Neuronal stem cell (in vitro differentiated cells): ENCODE results near the gene SLC28A2.

Source experiments
- DNase-seq: peaks from one replicate; pipeline ENCODE4 v3.0.0-alpha.2; 2013; ENCODE audit warnings: low spot score
- H2AFZ ChIP-seq: one replicate; pipeline ENCODE4 v1.6.1; 2013; ENCODE audit warnings: mild to moderate bottlenecking, low read length, inconsistent platforms
- H2AK5ac ChIP-seq: 2 replicates; pipeline ENCODE4 v1.6.1; 2013; ENCODE audit warnings: low read depth, mild to moderate bottlenecking, inconsistent platforms, low read length, moderate library complexity, mixed read lengths
- H2BK120ac ChIP-seq: 2 replicates; pipeline ENCODE4 v1.6.1; 2013; ENCODE audit warnings: low read depth, mild to moderate bottlenecking, inconsistent platforms, low read length, moderate library complexity, mixed read lengths
- H2BK12ac ChIP-seq: one replicate; pipeline ENCODE4 v1.6.1; 2013; ENCODE audit warnings: low read length, inconsistent platforms
- H2BK15ac ChIP-seq: 2 replicates; pipeline ENCODE4 v1.6.1; 2013; ENCODE audit warnings: mild to moderate bottlenecking, low read length, inconsistent platforms, mixed read lengths
- H2BK5ac ChIP-seq: one replicate; pipeline ENCODE4 v1.6.1; 2013; ENCODE audit warnings: inconsistent platforms, mild to moderate bottlenecking, low read length, moderate library complexity
- H3K14ac ChIP-seq: one replicate; pipeline ENCODE4 v1.6.1; 2013; ENCODE audit warnings: low read length, inconsistent platforms
- H3K18ac ChIP-seq: 2 replicates; pipeline ENCODE4 v1.6.1; 2013; ENCODE audit warnings: low read length, inconsistent platforms
- H3K23ac ChIP-seq: 2 replicates; pipeline ENCODE4 v1.6.1; 2013; ENCODE audit warnings: low read depth, mild to moderate bottlenecking, mixed read lengths, low read length, inconsistent platforms; ENCODE audit not compliant: poor library complexity
- H3K27ac ChIP-seq: replicated peaks from 3 replicates; pipeline ENCODE4 v1.5.1; 2013; ENCODE audit warnings: low read length, inconsistent platforms
- H3K27me3 ChIP-seq, 3 experiments: 2 replicates each; pipeline ENCODE4 v1.6.1; 2013; ENCODE audit warnings: low read length in 3 of 3, mild to moderate bottlenecking in 2 of 3, inconsistent platforms in 1 of 3, low read depth in 1 of 3, mixed read lengths in 1 of 3, moderate library complexity in 1 of 3; ENCODE audit not compliant: control insufficient read depth in 3 of 3, insufficient read depth in 3 of 3
- H3K36me3 ChIP-seq, 2 donors: replicated peaks in 1 of 2; 2 replicates each; pipeline ENCODE4 v1.6.1; 2013; ENCODE audit warnings: low read length in 2 of 2; ENCODE audit not compliant: control insufficient read depth in 2 of 2, insufficient read depth in 2 of 2
- H3K4ac ChIP-seq: 2 replicates; pipeline ENCODE4 v1.6.1; 2013; ENCODE audit warnings: inconsistent platforms, mild to moderate bottlenecking, low read length, moderate library complexity
- H3K4me1 ChIP-seq, 2 donors: 1 replicate in 1 of 2; 2 replicates in 1 of 2; pipeline ENCODE4 v1.6.1; 2013; ENCODE audit warnings: low read length in 2 of 2, low read depth in 1 of 2; ENCODE audit not compliant: control insufficient read depth in 2 of 2, insufficient read depth in 1 of 2
- H3K4me2 ChIP-seq: one replicate; pipeline ENCODE4 v1.6.1; 2013; ENCODE audit warnings: mild to moderate bottlenecking, low read length, inconsistent platforms; ENCODE audit not compliant: insufficient read depth, poor library complexity, severe bottlenecking
- H3K4me3 ChIP-seq, 2 donors: 2 replicates each; pipeline ENCODE4 v1.5.1; 2013; ENCODE audit warnings: low read length in 2 of 2, mild to moderate bottlenecking in 2 of 2, inconsistent platforms in 1 of 2, moderate library complexity in 1 of 2
- H3K79me1 ChIP-seq: one replicate; pipeline ENCODE4 v1.6.1; 2013; ENCODE audit warnings: low read depth, mild to moderate bottlenecking, inconsistent platforms, low read length, moderate library complexity
- H3K9ac ChIP-seq: one replicate; pipeline ENCODE4 v1.6.1; 2013; ENCODE audit warnings: mild to moderate bottlenecking, low read depth, low read length, inconsistent platforms; ENCODE audit not compliant: poor library complexity
- H3K9me3 ChIP-seq, 2 donors: replicated peaks in 1 of 2; 2 replicates each; pipeline versions ENCODE3 to v1.6.1; 2013; ENCODE audit warnings: low read length in 2 of 2, mild to moderate bottlenecking in 2 of 2, inconsistent platforms in 1 of 2, low read depth in 1 of 2, mixed read lengths in 1 of 2, moderate library complexity in 1 of 2; ENCODE audit not compliant: control insufficient read depth in 2 of 2, insufficient read depth in 1 of 2
- H4K8ac ChIP-seq: one replicate; pipeline ENCODE4 v1.6.1; 2013; ENCODE audit warnings: low read depth, mild to moderate bottlenecking, inconsistent platforms, low read length, moderate library complexity
- H4K91ac ChIP-seq: one replicate; pipeline ENCODE4 v1.6.1; 2013; ENCODE audit warnings: low read length, low read depth, mild to moderate bottlenecking, inconsistent platforms; ENCODE audit not compliant: poor library complexity
- WGBS, 2 donors: extraction: QIAGEN DNeasy Blood & Tissue Kit; methylation state at CpG; one replicate each; pipeline ENCODE4 v1.1.7; 2013; ENCODE audit warnings: missing lambda C conversion rate in 2 of 2, mixed read lengths in 1 of 2; ENCODE audit not compliant: insufficient read length in 2 of 2, insufficient replicate concordance in 1 of 2; ENCODE audit errors: extremely low coverage in 2 of 2; 5-methylcytosine and 5-hydroxymethylcytosine counted together

SLC28A2 gene

DNA sequence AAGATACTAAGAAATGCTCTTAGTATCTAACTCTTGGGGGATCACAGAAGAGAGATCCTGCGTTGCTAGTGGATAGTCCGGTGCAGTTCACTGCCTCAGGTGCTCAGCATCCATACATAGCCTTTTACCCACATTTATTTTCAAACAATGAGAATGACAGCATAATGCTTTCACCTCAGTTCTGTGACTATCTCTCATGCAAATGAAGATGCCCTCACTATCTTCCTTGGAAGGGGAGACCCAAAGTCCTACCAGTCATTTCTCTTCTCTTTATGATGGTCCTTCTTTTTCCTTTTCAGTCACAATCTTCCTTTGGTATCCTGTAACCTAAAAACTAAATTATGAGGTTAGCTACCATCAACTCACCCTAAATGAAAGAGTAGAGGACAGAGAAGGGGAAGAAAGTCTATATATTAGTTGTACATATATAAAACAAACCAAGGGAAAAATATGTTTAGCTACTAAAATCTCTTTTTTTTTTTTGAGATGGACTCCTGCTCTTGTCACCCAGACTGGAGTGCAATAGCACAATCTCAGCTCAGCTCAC is 30.9 kb upstream of the SLC28A2 start:
- no peak for DNase-seq
- H4K8ac ChIP-seq: no peak overlapping the region
- no peak overlapping the region for H3K4me2 ChIP-seq
- H2BK5ac ChIP-seq: no peak overlapping the region
- no peak overlapping the region for H2BK15ac ChIP-seq
- no peak overlapping the region for H3K9ac ChIP-seq
- no CpG with 5 or more reads among the region's 2 CpGs for WGBS, 2 donors
- H3K23ac ChIP-seq: no peak overlapping the region
- no peaks in the 10 kb centered on the region for H3K36me3 ChIP-seq
- H2AFZ ChIP-seq: no peak overlapping the region
- H3K27ac ChIP-seq: no peak overlapping the region
- H3K9me3 ChIP-seq: no peaks in the 10 kb centered on the region
- H2BK120ac ChIP-seq: no peak overlapping the region
- H3K4ac ChIP-seq: no peak overlapping the region
- H2AK5ac ChIP-seq: no peak overlapping the region
- H3K27me3 ChIP-seq: peaks cover 0 to 19% (median 0%) of the 10 kb centered on the region in 3 experiments
- no peak overlapping the region for H3K14ac ChIP-seq
- H3K18ac ChIP-seq: no peak overlapping the region
- no peaks in the 10 kb centered on the region for H3K79me1 ChIP-seq
- H3K4me1 ChIP-seq: no peaks in the 10 kb centered on the region
- no peak overlapping the region for H4K91ac ChIP-seq
- no peak overlapping the region for H2BK12ac ChIP-seq
- no peak overlapping the region for H3K4me3 ChIP-seq

- Histone ChIP-seq H3K18ac (no peak overlapping the region), H4K91ac (no peak overlapping the region), H3K4me2 (no peak overlapping the region), H3K14ac (no peak overlapping the region), H3K4me3 (no peak overlapping the region), H2BK12ac (no peak overlapping the region), H3K9me3 (no peaks in the 10 kb centered on the region), H3K4ac (no peak overlapping the region), H3K27ac (no peak overlapping the region), H2BK120ac (no peak overlapping the region), H2BK15ac (no peak overlapping the region), H3K36me3 (no peaks in the 10 kb centered on the region), H2AFZ (no peak overlapping the region), H2AK5ac (no peak overlapping the region), H3K4me1 (no peaks in the 10 kb centered on the region), H3K79me1 (no peaks in the 10 kb centered on the region), H3K9ac (no peak overlapping the region), H4K8ac (no peak overlapping the region), H3K23ac (no peak overlapping the region), H2BK5ac (no peak overlapping the region), H3K27me3 (peaks cover 0 to 19% (median 0%) of the 10 kb centered on the region in 3 experiments)
- no CpG with 5 or more reads among the region's 4 CpGs for WGBS, 2 donors
- no peak for DNase-seq
Measured at GRCh38 chr15:45221967-45222366, 30.1 kb upstream of the SLC28A2 start.

GRCh38 chr15:45224621-45225217 is 27.3 kb upstream of the SLC28A2 start:
- Histone ChIP-seq H3K9ac (no peak overlapping the region), H2AK5ac (no peak overlapping the region), H2BK5ac (no peak overlapping the region), H3K4me1 (no peaks in the 10 kb centered on the region), H3K27me3 (peaks cover 0 to 28% (median 0%) of the 10 kb centered on the region in 3 experiments), H2BK12ac (no peak overlapping the region), H4K91ac (no peak overlapping the region), H3K4ac (no peak overlapping the region), H3K4me3 (no peak overlapping the region), H3K79me1 (no peaks in the 10 kb centered on the region), H3K36me3 (no peaks in the 10 kb centered on the region), H3K14ac (no peak overlapping the region), H4K8ac (no peak overlapping the region), H3K4me2 (no peak overlapping the region), H3K18ac (no peak overlapping the region), H2BK15ac (no peak overlapping the region), H2AFZ (peak overlapping the region; percentile 48), H3K23ac (no peak overlapping the region), H3K9me3 (no peaks in the 10 kb centered on the region), H3K27ac (no peak overlapping the region), H2BK120ac (no peak overlapping the region)
- WGBS, 2 donors: no CpG with 5 or more reads among the region's 5 CpGs
- no peak for DNase-seq

- no peak overlapping the region for H4K8ac ChIP-seq
- H2BK12ac ChIP-seq: no peak overlapping the region
- no peak overlapping the region for H3K4ac ChIP-seq
- DNase-seq: no peak
- peaks cover 0 to 22% (median 0%) of the 10 kb centered on the region in 3 experiments for H3K27me3 ChIP-seq
- H3K4me3 ChIP-seq: no peak overlapping the region
- no peak overlapping the region for H3K18ac ChIP-seq
- H2AK5ac ChIP-seq: no peak overlapping the region
- H3K79me1 ChIP-seq: no peaks in the 10 kb centered on the region
- no peak overlapping the region for H2BK15ac ChIP-seq
- no peak overlapping the region for H4K91ac ChIP-seq
- H2AFZ ChIP-seq: no peak overlapping the region
- H2BK5ac ChIP-seq: no peak overlapping the region
- H3K9me3 ChIP-seq: no peaks in the 10 kb centered on the region
- no peak overlapping the region for H3K9ac ChIP-seq
- no peak overlapping the region for H3K4me2 ChIP-seq
- H3K27ac ChIP-seq: no peak overlapping the region
- H3K4me1 ChIP-seq: no peaks in the 10 kb centered on the region
- no peaks in the 10 kb centered on the region for H3K36me3 ChIP-seq
- H3K14ac ChIP-seq: no peak overlapping the region
- no CpG with 5 or more reads among the region's 11 CpGs for WGBS, 2 donors
- no peak overlapping the region for H3K23ac ChIP-seq
- no peak overlapping the region for H2BK120ac ChIP-seq
Measured at GRCh38 chr15:45225506-45226273, 26.3 kb upstream of the SLC28A2 start.
